Measurements from ENCODE around the gene SH3BP4. TPM values are rescaled to one million over a fixed set of nuclear protein-coding genes. Genes with fewer than 3 reads are reported as not detected.

SH3BP4 gene
- total and polyA plus RNA-seq, 2 of the 13 experiments (the other 11 are each of a cell fraction or from before 2014, with no cell fraction given), result 34.6 to 99.1 TPM

- FAIRE-seq (no peak), DNase-seq (ENCODE audit: low spot score) (no peak), ATAC-seq (no peak)
- intact Hi-C loops (cut with micrococcal nuclease; ENCODE audit: unreplicated experiment) (no loop called here), in situ Hi-C loops (cut with HindIII; ENCODE audit: extremely low pct_ligation_motif_present, low pct_unique_long_range_greater_than_20kb) (no loop called here)
- peaks cover 25 to 68% of the 10 kb centered on the region in 2 experiments for H3K36me3 ChIP-seq (replicated peaks in 1 of 2; ENCODE audit: control insufficient read depth in 1 of 2, insufficient read depth in 2 of 2, low read length in 2 of 2)
- H3K79me2 ChIP-seq (ENCODE audit: insufficient read depth, low read length), result peaks cover 100% of the 10 kb centered on the region
- POLR2A ChIA-PET, result no interaction called here
- TF ChIP-seq ZUFSP (CRISPR knock-in tag; IDR thresholded peaks at IDR 0.05; ENCODE audit: borderline replicate concordance) (no peak), BCL3 (CRISPR knock-in tag; IDR thresholded peaks at IDR 0.05) (0 out of 2 replicates have a peak, but pooled peaks have one; percentile 15), LBX2 (CRISPR knock-in tag; IDR thresholded peaks at IDR 0.05; ENCODE audit: borderline replicate concordance) (no peak), ZBTB14 (CRISPR knock-in tag; IDR thresholded peaks at IDR 0.05) (peak; percentile 31; the same call in 1 of the 2 replicates)
- WGBS (ENCODE audit: low lambda C conversion rate), result 95% methylated on average over 6 of the region's 6 CpGs
- H3K9me3 ChIP-seq (ENCODE audit: low read length), result no peaks in the 10 kb centered on the region
- H3K9ac ChIP-seq (ENCODE audit: insufficient read depth, low read depth, low read length), result no peak overlapping the region
- H2AFZ ChIP-seq (ENCODE audit: low read length), result no peak overlapping the region
- no peaks in the 10 kb centered on the region for H3K27me3 ChIP-seq (ENCODE audit: control insufficient read depth in 1 of 2, insufficient read depth in 2 of 2, low read length in 2 of 2)
- peaks cover 98% of the 10 kb centered on the region for H4K20me1 ChIP-seq (ENCODE audit: insufficient read depth, low read length)
- H3K4me3 ChIP-seq (replicated peaks in 1 of 3; ENCODE audit: insufficient read depth in 1 of 3, low read depth in 2 of 3, low read length in 3 of 3), result no peak overlapping the region
- CTCF ChIA-PET (ENCODE audit: low intra/inter-chr PET ratio, low total read pairs), result no interaction called here
- no TSS peak for BruUV-seq (replicated peaks)
- peaks cover 39% of the 10 kb centered on the region for H3K4me1 ChIP-seq (ENCODE audit: insufficient read depth, low read length)
- H3K4me2 ChIP-seq (ENCODE audit: low read depth, low read length), result no peak overlapping the region
- H3K27ac ChIP-seq (ENCODE audit: extremely low read length, insufficient read depth, low read length), result no peak overlapping the region
Measured at GRCh38 chr2:235010117-235010714, 58.4 kb downstream of the SH3BP4 start.

Measured in HepG2 (cell line).